ENCODE measurements around the gene ALKBH8.

GRCh38 chr11:107592231-107592590 lies 26.7 kb upstream of the ALKBH8 start:
- TF ChIP-seq CTCF (IDR thresholded peaks at IDR 0.05) (no peak), EZH2 (IDR thresholded peaks at IDR 0.05) (peak; percentile 10)
